HepG2 (cell line): ENCODE measurements around the gene TRUB1. TPM values are rescaled to one million over a fixed set of nuclear protein-coding genes. Genes with fewer than 3 reads are reported as not detected.

Source experiments
- ATAC-seq: fragments of 200-7000 bp; cut with Tn5 transposase; 3 replicates; pipeline ENCODE4 v1.9.1; 2020; ENCODE audit warnings: mild to moderate bottlenecking, moderate library complexity
- BruUV-seq: library from RNA; stranded (reverse); fragments of 400-500 nt; replicated peaks from 2 replicates; lab custom pipeline; 2021; lab: Mats Ljungman, UMichigan
- CTCF ChIA-PET: fragments of 300-600 bp; formaldehyde crosslinking; extraction: SDS; loops from one replicate; lab custom pipeline; 2021; ENCODE audit warnings: low total read pairs, inconsistent platforms, low intra/inter-chr PET ratio; lab: Yijun Ruan, JAX
- POLR2A ChIA-PET: fragments of 350-600 bp; sonication (Branson Sonifier 250); formaldehyde crosslinking; loops from one replicate; lab custom pipeline; 2020; ENCODE audit warnings: antibody characterized with exemption, inconsistent platforms; lab: Yijun Ruan, JAX
- DNase-seq: peaks from one replicate; pipeline ENCODE4 v3.0.0-alpha.2; 2015; ENCODE audit warnings: low spot score
- FAIRE-seq: peaks from 3 replicates; lab custom pipeline; 2011; peaks lifted over from hg19 to GRCh38; lab: Jason Lieb, UNC
- H2AFZ ChIP-seq: one replicate; pipeline ENCODE4 v1.6.1; 2011; ENCODE audit warnings: low read length, inconsistent platforms
- H3K27ac ChIP-seq: fragments of 300-600 bp; 3 replicates; pipeline ENCODE4 v1.8.0; 2011; ENCODE audit warnings: mixed run types, mild to moderate bottlenecking, mixed read lengths, low read length, inconsistent platforms; ENCODE audit not compliant: insufficient read depth; ENCODE audit errors: extremely low read length
- H3K27me3 ChIP-seq, 2 experiments: fragments of 200-600 bp in 1 of 2; 2 replicates in 1 of 2; 3 replicates in 1 of 2; pipeline versions ENCODE4 v1.6.0 to v1.8.0; 2011; ENCODE audit warnings: low read length in 2 of 2, mild to moderate bottlenecking in 2 of 2, moderate library complexity in 2 of 2, inconsistent platforms in 1 of 2; ENCODE audit not compliant: insufficient read depth in 2 of 2, control insufficient read depth in 1 of 2
- H3K36me3 ChIP-seq, 2 experiments: fragments of 200-600 bp in 1 of 2; replicated peaks in 1 of 2; 2 replicates in 1 of 2; 3 replicates in 1 of 2; pipeline versions ENCODE4 v1.5.1 to v1.8.0; 2011; ENCODE audit warnings: low read length in 2 of 2, inconsistent platforms in 1 of 2; ENCODE audit not compliant: insufficient read depth in 2 of 2, control insufficient read depth in 1 of 2
- H3K4me1 ChIP-seq: 2 replicates; pipeline ENCODE4 v1.5.1; 2012; ENCODE audit warnings: low read length, inconsistent platforms; ENCODE audit not compliant: insufficient read depth
- H3K4me2 ChIP-seq: 2 replicates; pipeline ENCODE4 v1.6.0; 2011; ENCODE audit warnings: low read depth, low read length, inconsistent platforms
- H3K4me3 ChIP-seq, 3 experiments: fragments of 200-600 bp in 1 of 3; sonication (generic), shearing (Covaris generic) in 1 of 3; replicated peaks in 1 of 3; 2 replicates each; pipeline ENCODE4 v1.5.1; 2011 to 2016; ENCODE audit warnings: low read length in 3 of 3, inconsistent platforms in 2 of 3, low read depth in 2 of 3, mild to moderate bottlenecking in 2 of 3, control low read depth in 1 of 3, mixed read lengths in 1 of 3; ENCODE audit not compliant: insufficient read depth in 1 of 3
- H3K79me2 ChIP-seq: one replicate; pipeline ENCODE4 v1.6.1; 2011; ENCODE audit warnings: low read length, inconsistent platforms; ENCODE audit not compliant: insufficient read depth
- H3K9ac ChIP-seq: 2 replicates; pipeline ENCODE4 v1.6.0; 2011; ENCODE audit warnings: mild to moderate bottlenecking, low read depth, low read length, inconsistent platforms; ENCODE audit not compliant: insufficient read depth
- H3K9me3 ChIP-seq: 2 replicates; pipeline ENCODE4 v1.5.1; 2012; ENCODE audit warnings: mild to moderate bottlenecking, low read length
- H4K20me1 ChIP-seq: 2 replicates; pipeline ENCODE4 v1.6.0; 2011; ENCODE audit warnings: inconsistent platforms, mild to moderate bottlenecking, low read length, moderate library complexity; ENCODE audit not compliant: insufficient read depth
- CREB3 ChIP-seq: sonication (generic); formaldehyde crosslinking; IDR thresholded peaks from 2 replicates; pipeline ENCODE4 v1.5.0; 2020; ENCODE audit warnings: missing genetic modification reagents
- E2F1 ChIP-seq: sonication (generic); formaldehyde crosslinking; IDR thresholded peaks from 2 replicates; pipeline ENCODE4 v1.5.0; 2020; ENCODE audit warnings: missing genetic modification reagents
- EEA1 ChIP-seq: sonication (generic); formaldehyde crosslinking; IDR thresholded peaks from 2 replicates; pipeline ENCODE4 v1.5.1; 2020; ENCODE audit warnings: mild to moderate bottlenecking, missing genetic modification reagents, borderline replicate concordance
- FOXJ3 ChIP-seq: sonication (generic); formaldehyde crosslinking; IDR thresholded peaks from 2 replicates; pipeline ENCODE4 v1.4.0; 2020; ENCODE audit warnings: missing genetic modification reagents, mild to moderate bottlenecking, borderline replicate concordance
- HHEX ChIP-seq: IDR thresholded peaks from 2 replicates; pipeline ENCODE4 v1.6.1; 2016; ENCODE audit warnings: control low read depth
- JUN ChIP-seq: sonication (generic); formaldehyde crosslinking; IDR thresholded peaks from 2 replicates; pipeline ENCODE4 v1.4.0; 2020; ENCODE audit warnings: mild to moderate bottlenecking, missing genetic modification reagents
- MIER3 ChIP-seq: IDR thresholded peaks from 2 replicates; pipeline ENCODE4 v1.6.1; 2016; ENCODE audit warnings: missing compliant biosample characterization, borderline replicate concordance
- MTA1 ChIP-seq: sonication (generic); formaldehyde crosslinking; IDR thresholded peaks from 2 replicates; pipeline ENCODE4 v1.4.0; 2020; ENCODE audit warnings: missing genetic modification reagents, mild to moderate bottlenecking, borderline replicate concordance
- SMYD3 ChIP-seq: sonication (generic); formaldehyde crosslinking; IDR thresholded peaks from 2 replicates; pipeline ENCODE4 v1.8.1; 2023; ENCODE audit warnings: mild to moderate bottlenecking, missing genetic modification reagents
- SRSF9 ChIP-seq: fragments of 200-400 bp; formaldehyde crosslinking; IDR thresholded peaks from 2 replicates; pipeline ENCODE4 v1.6.1; 2018; ENCODE audit warnings: borderline replicate concordance, mild to moderate bottlenecking, low read depth, low read length; ENCODE audit not compliant: insufficient read depth, poor library complexity, severe bottlenecking
- THAP11 ChIP-seq: IDR thresholded peaks from 2 replicates; pipeline ENCODE4 v1.6.1; 2016; ENCODE audit warnings: missing biosample characterization, missing genetic modification reagents
- ZBTB25 ChIP-seq: IDR thresholded peaks from 2 replicates; pipeline ENCODE4 v1.6.1; 2018; ENCODE audit warnings: missing genetic modification reagents
- ZFP82 ChIP-seq: sonication (generic); formaldehyde crosslinking; IDR thresholded peaks from 2 replicates; pipeline ENCODE4 v1.5.1; 2020; ENCODE audit warnings: mild to moderate bottlenecking, missing genetic modification reagents, borderline replicate concordance
- ZNF3 ChIP-seq: IDR thresholded peaks from 2 replicates; pipeline ENCODE4 v1.7.0; 2017; ENCODE audit warnings: inconsistent platforms
- ZNF576 ChIP-seq: sonication (generic); formaldehyde crosslinking; IDR thresholded peaks from 2 replicates; pipeline ENCODE4 v1.4.0; 2020; ENCODE audit warnings: mild to moderate bottlenecking, missing genetic modification reagents
- WGBS: methylation state at CpG from one replicate; pipeline ENCODE4 v1.1.6; 2017; ENCODE audit warnings: low lambda C conversion rate; 5-methylcytosine and 5-hydroxymethylcytosine counted together
- in situ Hi-C: cut with HindIII; loops from 2 replicates; pipeline ENCODE4 v1.10.0; 2017; ENCODE audit warnings: low pct_unique_long_range_greater_than_20kb; ENCODE audit not compliant: extremely low pct_ligation_motif_present
- intact Hi-C: fragments of 100-400 bp; cut with micrococcal nuclease; formaldehyde crosslinking; loops from one replicate; pipeline ENCODE4 v1.10.0; 2022; ENCODE audit not compliant: unreplicated experiment
- polyA plus RNA-seq, 8 experiments: library from polyadenylated mRNA; depleted of rRNA in 3 of 8; stranded (reverse) in 7 of 8; unstranded in 1 of 8; fragments of >200 nt; fragmentation: Illumina TruSeq in 4 of 8; extraction: Trizol in 4 of 8; gene quantifications; 2 replicates each; pipeline versions ENCODE4 v1.2.1 to v1.2.3, GENCODE V29; 2011 to 2016; ENCODE audit warnings: low read depth in 4 of 8, missing spikeins in 1 of 8, mixed read lengths in 1 of 8; ENCODE audit not compliant: insufficient read depth in 1 of 8
- total RNA-seq, 5 experiments: library from RNA; depleted of rRNA; stranded (reverse); fragments of >200 nt; fragmentation: Illumina TruSeq; extraction: Trizol; gene quantifications; 2 replicates each; pipeline ENCODE4 v1.2.3, GENCODE V29; 2016; ENCODE audit warnings: low read depth in 1 of 5
- TF ChIP-seq, protein P1 (sequence below): sonication (generic); formaldehyde crosslinking; conservative IDR thresholded peaks from 2 replicates; pipeline ENCODE4 v1.4.0; 2020; ENCODE audit warnings: missing genetic modification reagents
- TF ChIP-seq, protein P2 (sequence below): sonication (generic); formaldehyde crosslinking; IDR thresholded peaks from 2 replicates; pipeline ENCODE4 v1.4.0; 2020; ENCODE audit warnings: missing genetic modification reagents, borderline replicate concordance

TRUB1 gene
- total and polyA plus RNA-seq, 2 of the 13 experiments (the other 11 are each of a cell fraction or from before 2014, with no cell fraction given): 10.6 to 38.9 TPM

GRCh38 chr10:114899982-114900381 lies 38.0 kb upstream of the TRUB1 start:
- Histone ChIP-seq H2AFZ (no peak overlapping the region), H3K36me3 (no peaks in the 10 kb centered on the region), H3K79me2 (no peaks in the 10 kb centered on the region), H3K4me2 (no peak overlapping the region), H3K9ac (no peak overlapping the region), H3K9me3 (no peaks in the 10 kb centered on the region), H3K4me3 (no peak overlapping the region), H4K20me1 (no peaks in the 10 kb centered on the region), H3K27me3 (no peaks in the 10 kb centered on the region; a peak in 1 of 5 replicates), H3K27ac (no peak overlapping the region), H3K4me1 (peaks cover 8% of the 10 kb centered on the region)
- BruUV-seq: no TSS peak
- POLR2A ChIA-PET: no interaction called here
- no peak for DNase-seq
- no peak for ATAC-seq
- 29% methylated on average over 2 of the region's 2 CpGs for WGBS
- intact Hi-C loops (no loop called here), in situ Hi-C loops (no loop called here)
- FAIRE-seq: no peak
- CTCF ChIA-PET: no interaction called here
- TF ChIP-seq THAP11 (CRISPR knock-in tag) (no peak), CREB3 (CRISPR knock-in tag) (no peak), HHEX (CRISPR knock-in tag) (no peak), ZBTB25 (CRISPR knock-in tag) (no peak), E2F1 (CRISPR knock-in tag) (no peak), EEA1 (CRISPR knock-in tag) (no peak), FOXJ3 (no peak), SMYD3 (CRISPR knock-in tag) (no peak), ZNF3 (CRISPR knock-in tag) (no peak), ZNF576 (CRISPR knock-in tag) (no peak), ZFP82 (CRISPR knock-in tag) (no peak), MTA1 (CRISPR knock-in tag) (no peak), MIER3 (CRISPR knock-in tag) (no peak), JUN (CRISPR knock-in tag) (no peak), SRSF9 (no peak)
- TF ChIP-seq, protein P1, sequence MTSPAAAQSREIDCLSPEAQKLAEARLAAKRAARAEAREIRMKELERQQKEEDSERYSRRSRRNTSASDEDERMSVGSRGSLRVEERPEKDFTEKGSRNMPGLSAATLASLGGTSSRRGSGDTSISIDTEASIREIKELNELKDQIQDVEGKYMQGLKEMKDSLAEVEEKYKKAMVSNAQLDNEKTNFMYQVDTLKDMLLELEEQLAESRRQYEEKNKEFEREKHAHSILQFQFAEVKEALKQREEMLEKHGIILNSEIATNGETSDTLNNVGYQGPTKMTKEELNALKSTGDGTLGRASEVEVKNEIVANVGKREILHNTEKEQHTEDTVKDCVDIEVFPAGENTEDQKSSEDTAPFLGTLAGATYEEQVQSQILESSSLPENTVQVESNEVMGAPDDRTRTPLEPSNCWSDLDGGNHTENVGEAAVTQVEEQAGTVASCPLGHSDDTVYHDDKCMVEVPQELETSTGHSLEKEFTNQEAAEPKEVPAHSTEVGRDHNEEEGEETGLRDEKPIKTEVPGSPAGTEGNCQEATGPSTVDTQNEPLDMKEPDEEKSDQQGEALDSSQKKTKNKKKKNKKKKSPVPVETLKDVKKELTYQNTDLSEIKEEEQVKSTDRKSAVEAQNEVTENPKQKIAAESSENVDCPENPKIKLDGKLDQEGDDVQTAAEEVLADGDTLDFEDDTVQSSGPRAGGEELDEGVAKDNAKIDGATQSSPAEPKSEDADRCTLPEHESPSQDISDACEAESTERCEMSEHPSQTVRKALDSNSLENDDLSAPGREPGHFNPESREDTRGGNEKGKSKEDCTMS (CRISPR knock-in tag): no peak
- TF ChIP-seq, protein P2, sequence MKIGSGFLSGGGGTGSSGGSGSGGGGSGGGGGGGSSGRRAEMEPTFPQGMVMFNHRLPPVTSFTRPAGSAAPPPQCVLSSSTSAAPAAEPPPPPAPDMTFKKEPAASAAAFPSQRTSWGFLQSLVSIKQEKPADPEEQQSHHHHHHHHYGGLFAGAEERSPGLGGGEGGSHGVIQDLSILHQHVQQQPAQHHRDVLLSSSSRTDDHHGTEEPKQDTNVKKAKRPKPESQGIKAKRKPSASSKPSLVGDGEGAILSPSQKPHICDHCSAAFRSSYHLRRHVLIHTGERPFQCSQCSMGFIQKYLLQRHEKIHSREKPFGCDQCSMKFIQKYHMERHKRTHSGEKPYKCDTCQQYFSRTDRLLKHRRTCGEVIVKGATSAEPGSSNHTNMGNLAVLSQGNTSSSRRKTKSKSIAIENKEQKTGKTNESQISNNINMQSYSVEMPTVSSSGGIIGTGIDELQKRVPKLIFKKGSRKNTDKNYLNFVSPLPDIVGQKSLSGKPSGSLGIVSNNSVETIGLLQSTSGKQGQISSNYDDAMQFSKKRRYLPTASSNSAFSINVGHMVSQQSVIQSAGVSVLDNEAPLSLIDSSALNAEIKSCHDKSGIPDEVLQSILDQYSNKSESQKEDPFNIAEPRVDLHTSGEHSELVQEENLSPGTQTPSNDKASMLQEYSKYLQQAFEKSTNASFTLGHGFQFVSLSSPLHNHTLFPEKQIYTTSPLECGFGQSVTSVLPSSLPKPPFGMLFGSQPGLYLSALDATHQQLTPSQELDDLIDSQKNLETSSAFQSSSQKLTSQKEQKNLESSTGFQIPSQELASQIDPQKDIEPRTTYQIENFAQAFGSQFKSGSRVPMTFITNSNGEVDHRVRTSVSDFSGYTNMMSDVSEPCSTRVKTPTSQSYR (CRISPR knock-in tag): no peak
